GM18520 (cell line): ENCODE results near the gene CEP295NL.
A peak's percentile ranks its signal among the peaks of the same experiment; 100 is the strongest.

Experiments
- ATAC-seq: cut with Tn5 transposase; IDR thresholded peaks from one replicate; pipeline ENCODE4 v1.9.1; 2021; ENCODE audit not compliant: unreplicated experiment

CEP295NL gene

DNA sequence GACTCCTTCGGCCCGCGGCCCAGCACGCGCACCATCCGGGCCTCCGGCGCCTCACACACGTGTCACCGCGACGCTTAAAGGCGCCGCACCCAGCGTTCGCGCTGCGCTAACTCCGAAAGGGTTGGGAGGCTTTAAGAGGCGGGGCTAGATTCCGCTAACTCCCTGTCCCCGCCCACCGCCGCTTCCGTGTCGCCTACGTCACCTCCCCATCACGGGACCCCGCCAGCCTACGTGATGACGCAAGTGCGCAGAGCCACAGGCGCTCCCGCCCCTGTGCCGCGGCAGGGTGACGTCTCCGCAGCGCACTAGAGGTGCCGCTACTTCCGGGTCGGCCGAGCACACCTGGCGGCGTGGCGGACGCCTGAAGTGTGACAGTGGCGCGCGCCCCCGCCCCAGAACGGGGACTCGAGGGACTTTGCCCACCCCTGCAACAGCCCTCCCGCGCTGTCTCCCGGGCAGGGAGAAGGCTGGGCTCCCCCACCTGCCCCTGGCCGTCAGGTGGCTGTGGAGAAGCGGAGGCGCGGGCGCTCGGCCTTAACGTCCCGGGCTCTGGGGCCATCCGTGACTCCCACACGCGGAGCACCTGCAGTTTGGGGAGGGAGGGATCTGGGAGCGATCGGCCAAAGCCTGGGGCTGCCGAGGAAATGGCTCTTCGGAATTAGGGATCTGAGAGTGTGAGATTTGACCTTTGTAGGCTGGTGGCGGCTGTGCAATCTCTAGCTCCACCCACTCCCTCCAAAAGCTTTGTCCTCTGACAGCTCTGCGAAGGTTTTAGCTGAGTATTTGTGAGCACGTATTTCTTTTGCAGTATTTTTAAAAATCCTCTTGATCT lies 62.0 kb downstream of the CEP295NL start, which contains the start of gene USP36:
Gene USP36, minus strand, starts transcription at position 35 of the 832 bp plus-strand sequence. CDS start 4,451 bp downstream, outside the sequence.
- peak; percentile 86 for ATAC-seq
